SH-SY5Y (cell line): ENCODE measurements around the gene SELL.
A peak's percentile ranks its signal among the peaks of the same experiment; 100 is the strongest.

Experiments
- GATA2 ChIP-seq: IDR thresholded peaks from 2 replicates; pipeline ENCODE4 v1.6.1; 2011; ENCODE audit warnings: mild to moderate bottlenecking, low read depth, low read length
- GATA3 ChIP-seq: IDR thresholded peaks from 2 replicates; pipeline ENCODE4 v1.6.1; 2011; ENCODE audit warnings: low read depth, mild to moderate bottlenecking, low read length, moderate library complexity

Gene SELL

GRCh38 chr1:169711469-169712308 lies at the start of gene SELL:
TSS of gene SELL (minus strand) at chr1:169711620. CDS start at chr1:169711498, 122 bp downstream.
- TF ChIP-seq GATA3 (no peak), GATA2 (no peak)

- TF ChIP-seq GATA2: no peak
- TF ChIP-seq GATA3: no peak
These were observed 47.6 kb upstream of the SELL start for GRCh38 chr1:169759038-169759437.

- no peak for TF ChIP-seq GATA3
- TF ChIP-seq GATA2: 0 out of 2 replicates have a peak, but pooled peaks have one; percentile 6
These were observed 42.1 kb upstream of the SELL start for GRCh38 chr1:169753549-169753948.

GRCh38 chr1:169750041-169750440 lies 38.6 kb upstream of the SELL start:
- TF ChIP-seq GATA3: no peak
- no peak for TF ChIP-seq GATA2

GRCh38 chr1:169746550-169746949 lies 35.1 kb upstream of the SELL start:
- TF ChIP-seq GATA3: no peak
- TF ChIP-seq GATA2: no peak

GRCh38 chr1:169745015-169745861 lies 33.8 kb upstream of the SELL start:
- no peak for TF ChIP-seq GATA2
- TF ChIP-seq GATA3: no peak

GRCh38 chr1:169741666-169742394 lies 30.4 kb upstream of the SELL start:
- TF ChIP-seq GATA3 (no peak), GATA2 (no peak)

GRCh38 chr1:169739980-169740379 lies 28.6 kb upstream of the SELL start:
- no peak for TF ChIP-seq GATA2
- TF ChIP-seq GATA3: no peak

GRCh38 chr1:169733924-169734323 lies 22.5 kb upstream of the SELL start, which contains the start of gene SELE:
TSS of gene SELE (minus strand) at chr1:169734079. CDS start at chr1:169733612, 467 bp downstream.
- no peak for TF ChIP-seq GATA3
- TF ChIP-seq GATA2: no peak

GRCh38 chr1:169731446-169731845 lies 20.0 kb upstream of the SELL start:
- no peak for TF ChIP-seq GATA3
- TF ChIP-seq GATA2: no peak

GRCh38 chr1:169729991-169730390 lies 18.6 kb upstream of the SELL start:
- TF ChIP-seq GATA2 (no peak), GATA3 (no peak)

- no peak for TF ChIP-seq GATA3
- TF ChIP-seq GATA2: no peak
These were observed 15.9 kb upstream of the SELL start for GRCh38 chr1:169727307-169727706.

- TF ChIP-seq GATA2: no peak
- TF ChIP-seq GATA3: no peak
These were observed 15.4 kb upstream of the SELL start for GRCh38 chr1:169726851-169727250.

- no peak for TF ChIP-seq GATA3
- TF ChIP-seq GATA2: no peak
These were observed 14.5 kb upstream of the SELL start for GRCh38 chr1:169725930-169726329.

- TF ChIP-seq GATA2 (no peak), GATA3 (no peak)
These were observed 12.7 kb upstream of the SELL start for GRCh38 chr1:169724168-169724567.
